Right cardiac atrium (tissue), 5 donors: ENCODE data around the gene STX8. TPM values are rescaled to one million over a fixed set of nuclear protein-coding genes. Genes with fewer than 3 reads are reported as not detected.

Source experiments
- ATAC-seq, 2 donors: fragments of 200-7000 bp; cut with Tn5 transposase; one replicate each; pipeline versions ENCODE4 v1.8.0 to v1.9.1; 2020; ENCODE audit warnings: moderate library complexity in 2 of 2, mild to moderate bottlenecking in 1 of 2
- DNase-seq, 3 donors: peaks; one replicate each; pipeline ENCODE4 v3.0.0-alpha.2; 2020
- H3K27ac ChIP-seq: one replicate; pipeline ENCODE4 v1.5.1; 2013; ENCODE audit warnings: mild to moderate bottlenecking, low read length, control low read depth, moderate library complexity
- H3K27me3 ChIP-seq: one replicate; pipeline ENCODE4 v1.6.1; 2013; ENCODE audit not compliant: control insufficient read depth, insufficient read depth
- H3K4me1 ChIP-seq: one replicate; pipeline ENCODE4 v1.6.1; 2013; ENCODE audit warnings: low read length; ENCODE audit not compliant: control insufficient read depth, insufficient read depth
- H3K4me3 ChIP-seq: one replicate; pipeline ENCODE4 v1.5.1; 2013; ENCODE audit warnings: low read length, control low read depth
- H3K9me3 ChIP-seq: one replicate; pipeline ENCODE4 v1.6.1; 2013; ENCODE audit warnings: low read length; ENCODE audit not compliant: control insufficient read depth
- WGBS: extraction: QIAGEN DNeasy Blood & Tissue Kit; methylation state at CpG from one replicate; pipeline ENCODE4 v1.1.7; 2013; 5-methylcytosine and 5-hydroxymethylcytosine counted together
- intact Hi-C, 4 donors: fragments of 100-400 bp; cut with DNase I; formaldehyde crosslinking; loops; one replicate each; pipeline versions ENCODE4 v1.11.0 to v1.14.0; 2022 to 2023
- polyA plus RNA-seq: library from polyadenylated mRNA; stranded (reverse); fragments of 200-250 nt; gene quantifications from one replicate; pipeline ENCODE4 v1.2.3, GENCODE V29; 2013
- total RNA-seq, 4 donors: library from RNA; stranded (reverse); fragmentation: NEBNext Ultra II Directional; extraction: Animal tissue kit (Norgen Biotek cat#: 25700); gene quantifications; one replicate each; pipeline ENCODE4 v1.2.1, GENCODE V29; 2021
- donor health status: healthy with polysubstance abuse.
- donor health status: DM: no; HTN: yes; CAD: no.
- donor health status: DM: no; HTN: no; CAD: no.
- donor health status: DM: no; HTN: yes; CAD: no; lungs with severe emphysema.
- donor health status: DM: yes; HTN: yes; CAD: no.

The STX8 gene
- total and polyA plus RNA-seq, 5 donors, result 54.4 to 68.3 (median 61.9) TPM

DNA sequence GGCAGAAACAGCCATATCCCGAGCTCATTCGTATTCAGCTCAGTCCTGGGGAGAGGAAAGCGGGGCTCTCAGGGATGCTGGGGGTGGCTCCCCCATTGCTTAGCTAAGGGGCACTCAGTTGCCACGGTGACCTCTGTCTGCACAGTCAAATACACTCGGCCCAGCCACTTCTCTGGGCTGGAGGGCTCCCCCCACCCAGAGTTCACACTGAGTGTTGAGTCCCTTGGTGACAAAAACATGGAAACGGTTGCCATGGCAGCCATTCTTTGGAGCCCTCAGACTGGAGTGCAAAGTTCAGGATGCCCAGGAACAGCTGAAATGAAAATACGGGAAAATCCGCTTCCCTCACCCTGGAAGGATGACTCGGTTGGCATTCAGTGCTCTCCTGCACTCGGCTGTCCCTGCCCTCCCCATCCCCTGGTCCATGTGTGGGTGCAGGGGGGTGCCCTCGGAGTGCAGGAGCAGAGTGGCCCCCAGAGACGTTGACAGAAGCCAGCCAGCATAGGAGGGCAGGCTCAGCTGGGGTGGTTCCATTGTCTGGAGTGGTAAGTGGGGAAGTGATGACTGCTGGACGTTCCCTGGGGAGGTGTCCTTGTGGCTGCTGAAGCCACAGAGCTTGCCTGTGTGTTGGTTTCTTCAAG is 337.8 kb downstream of the STX8 start:
- no peaks in the 10 kb centered on the region for H3K9me3 ChIP-seq
- intact Hi-C loops, result no loop called here
- no peak overlapping the region for H3K4me3 ChIP-seq
- WGBS, result 85% methylated on average over 13 of the region's 13 CpGs
- DNase-seq, result peak in 2 of 3 donors; percentile 58 to 60
- H3K27me3 ChIP-seq, result no peaks in the 10 kb centered on the region
- no peak for ATAC-seq
- H3K4me1 ChIP-seq, result peaks cover 15% of the 10 kb centered on the region
- no peak overlapping the region for H3K27ac ChIP-seq

DNA sequence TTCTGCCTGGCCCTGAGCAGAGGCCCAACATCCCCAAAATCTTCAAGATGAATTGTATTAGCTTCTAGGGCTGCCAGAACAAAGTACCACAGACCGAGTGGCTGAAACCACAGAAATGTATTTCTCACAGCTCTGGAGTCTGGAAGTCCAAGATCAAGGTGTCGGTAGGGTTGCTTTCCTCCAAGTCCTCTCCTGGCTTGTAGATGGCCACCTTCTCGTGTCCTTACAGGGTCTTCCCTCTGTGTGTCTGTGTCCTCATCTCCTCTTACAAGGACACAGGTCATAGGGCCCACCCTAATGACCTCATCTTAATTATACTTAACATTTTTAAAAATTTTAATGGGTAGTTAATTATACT is 338.6 kb downstream of the STX8 start:
- Histone ChIP-seq H3K27ac (no peak overlapping the region), H3K27me3 (no peaks in the 10 kb centered on the region), H3K4me1 (peaks cover 15% of the 10 kb centered on the region), H3K9me3 (no peaks in the 10 kb centered on the region), H3K4me3 (no peak overlapping the region)
- ATAC-seq (no peak), DNase-seq (no peak)
- 94% methylated on average over 3 of the region's 3 CpGs for WGBS
- intact Hi-C loops, result no loop called here

DNA sequence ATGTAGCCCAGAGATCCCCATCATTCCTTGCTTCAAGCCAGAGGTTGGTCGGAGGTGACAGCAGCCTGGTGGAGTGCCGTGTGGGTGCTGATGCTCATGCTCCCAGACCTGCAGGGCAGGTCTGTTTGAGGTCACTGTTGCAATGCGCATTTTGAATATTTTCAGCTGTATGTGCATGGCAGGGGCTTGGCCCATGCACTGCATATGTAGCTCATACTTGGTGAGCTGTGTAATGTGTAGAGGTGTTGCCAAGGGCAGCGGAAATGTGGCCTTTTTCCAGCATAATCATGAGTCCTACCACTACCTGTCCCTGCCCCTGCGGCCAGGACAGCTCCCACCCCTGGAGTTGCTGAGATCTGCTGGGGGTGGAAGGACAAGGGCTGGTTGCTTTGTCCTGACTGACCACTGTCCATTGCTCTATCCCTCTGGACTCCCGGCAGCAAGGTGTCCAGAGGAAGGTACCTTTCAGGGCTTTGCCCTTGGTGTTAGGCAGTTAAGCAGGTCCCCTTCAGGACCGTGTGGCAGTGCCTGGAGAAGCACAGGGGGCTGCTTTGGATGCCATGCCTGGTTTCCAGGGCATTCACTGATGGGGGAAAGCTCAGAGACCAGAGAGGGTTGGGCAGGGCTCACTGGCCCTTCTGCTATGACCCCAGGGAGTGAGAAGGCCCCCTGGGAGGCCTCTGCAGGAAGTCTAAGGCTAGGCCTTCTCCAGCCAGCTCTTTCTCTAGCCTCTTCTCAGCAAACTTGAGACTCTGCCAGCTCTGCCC is 339.2 kb downstream of the STX8 start:
- peak in 2 of 3 donors; percentile 28 to 35 for DNase-seq
- intact Hi-C loops, result no loop called here
- Histone ChIP-seq H3K27me3 (no peaks in the 10 kb centered on the region), H3K4me1 (peaks cover 13% of the 10 kb centered on the region), H3K4me3 (no peak overlapping the region), H3K27ac (no peak overlapping the region), H3K9me3 (no peaks in the 10 kb centered on the region)
- WGBS, result 74% methylated on average over 7 of the region's 7 CpGs
- no peak for ATAC-seq

DNA sequence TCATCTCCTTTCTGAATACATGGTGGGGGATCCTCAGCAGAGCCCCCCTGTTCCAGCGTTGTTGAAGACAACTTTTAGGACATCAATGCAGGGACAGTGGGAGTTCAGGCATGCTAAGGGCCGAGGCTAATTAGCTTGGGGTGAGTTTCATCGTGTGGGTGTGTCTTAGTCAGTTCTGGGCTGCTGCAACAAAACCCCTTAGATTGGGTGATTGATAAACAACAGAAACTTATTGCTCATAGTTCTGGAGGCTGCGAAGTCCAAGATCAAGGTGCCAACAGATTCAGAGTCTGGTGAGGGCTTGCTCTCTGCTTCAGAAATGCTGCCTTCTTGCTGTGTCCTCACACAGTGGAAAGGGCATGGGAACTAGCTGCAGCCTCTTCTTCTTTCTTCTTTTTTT is 340.3 kb downstream of the STX8 start:
- 84% methylated on average over 4 of the region's 4 CpGs for WGBS
- no peak overlapping the region for H3K4me3 ChIP-seq
- no peaks in the 10 kb centered on the region for H3K9me3 ChIP-seq
- ATAC-seq (no peak), DNase-seq (no peak)
- H3K27me3 ChIP-seq, result no peaks in the 10 kb centered on the region
- H3K27ac ChIP-seq, result no peak overlapping the region
- peaks cover 7% of the 10 kb centered on the region for H3K4me1 ChIP-seq
- intact Hi-C loops, result no loop called here

DNA sequence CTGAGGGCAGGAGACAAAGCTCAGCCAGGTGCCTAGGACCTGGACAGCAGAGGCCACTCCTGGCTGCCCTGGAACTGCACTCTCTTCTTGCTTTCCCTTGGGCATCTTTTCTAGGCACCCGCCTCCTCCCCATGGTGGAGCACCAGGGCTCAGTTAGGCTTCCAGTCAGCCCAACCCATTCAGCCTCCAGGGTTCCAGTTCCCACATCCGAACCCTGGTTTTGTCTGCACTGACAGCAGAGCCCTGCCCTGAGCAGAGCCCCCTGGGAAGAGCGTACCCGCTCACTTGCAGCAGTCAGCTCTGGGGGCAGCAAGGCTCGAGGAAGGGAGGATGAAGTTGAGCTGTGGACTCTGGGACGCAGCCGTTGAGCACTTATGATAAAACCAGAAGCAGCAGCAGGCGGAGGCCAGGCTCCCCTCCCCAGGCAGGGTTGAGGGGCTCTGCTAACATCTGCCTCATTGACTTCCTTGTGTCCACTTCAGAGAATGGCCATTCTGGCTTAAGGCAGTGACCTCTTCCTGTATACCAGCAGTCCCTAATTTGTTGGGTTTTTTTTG is 341.2 kb downstream of the STX8 start:
- DNase-seq (peak in 2 of 3 donors; percentile 13 to 28), ATAC-seq (no peak)
- H3K9me3 ChIP-seq, result no peaks in the 10 kb centered on the region
- no peaks in the 10 kb centered on the region for H3K27me3 ChIP-seq
- no peak overlapping the region for H3K4me3 ChIP-seq
- intact Hi-C loops, result no loop called here
- WGBS, result 71% methylated on average over 8 of the region's 8 CpGs
- H3K27ac ChIP-seq, result no peak overlapping the region
- peaks cover 7% of the 10 kb centered on the region for H3K4me1 ChIP-seq

DNA sequence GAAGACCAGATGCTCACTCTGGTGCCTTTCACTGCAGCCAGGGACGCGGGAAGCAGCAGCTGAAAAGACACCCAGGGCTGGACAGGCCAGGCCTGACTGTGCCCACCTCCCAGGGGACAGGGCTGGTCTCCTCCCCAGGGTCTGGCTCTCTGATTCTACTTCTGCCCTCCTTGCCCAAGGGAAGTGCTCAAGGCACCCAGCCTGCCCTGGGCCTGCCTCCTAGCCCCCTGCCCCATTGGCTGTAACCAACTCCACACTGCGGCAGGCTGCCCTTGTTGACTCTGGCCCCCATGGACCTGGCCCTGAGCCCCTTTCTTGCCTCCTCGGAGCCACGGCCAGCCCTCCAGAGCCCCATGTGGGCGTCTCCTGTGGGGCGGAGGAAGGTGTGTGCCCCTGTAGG is 341.9 kb downstream of the STX8 start:
- DNase-seq, result peak in 2 of 3 donors; percentile 13 to 51
- Histone ChIP-seq H3K9me3 (no peaks in the 10 kb centered on the region), H3K27ac (no peak overlapping the region), H3K27me3 (no peaks in the 10 kb centered on the region), H3K4me1 (no peaks in the 10 kb centered on the region), H3K4me3 (no peak overlapping the region)
- intact Hi-C loops, result no loop called here
- no peak for ATAC-seq
- WGBS, result 94% methylated on average over 7 of the region's 7 CpGs

DNA sequence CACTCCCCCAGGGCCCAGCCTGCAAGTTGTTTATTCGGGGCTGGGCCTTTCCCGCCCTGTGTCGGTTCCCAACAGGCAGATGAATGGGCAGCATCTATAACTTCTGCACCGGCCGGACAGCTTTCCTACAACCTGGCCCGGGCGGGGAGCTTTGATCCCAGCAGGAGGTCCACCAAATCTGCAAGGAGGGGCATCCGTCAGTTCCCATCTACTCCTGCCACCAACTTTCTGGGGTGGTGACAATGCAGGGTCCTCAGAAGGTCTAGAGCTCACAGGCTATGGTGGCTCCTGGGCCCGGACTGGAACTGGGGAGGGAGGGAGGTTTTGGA is 342.4 kb downstream of the STX8 start:
- intact Hi-C loops, result no loop called here
- DNase-seq (peak in 1 of 3 donors; percentile 24), ATAC-seq (no peak)
- Histone ChIP-seq H3K9me3 (no peaks in the 10 kb centered on the region), H3K27me3 (no peaks in the 10 kb centered on the region), H3K27ac (no peak overlapping the region), H3K4me3 (no peak overlapping the region), H3K4me1 (no peaks in the 10 kb centered on the region)
- 80% methylated on average over 9 of the region's 9 CpGs for WGBS

DNA sequence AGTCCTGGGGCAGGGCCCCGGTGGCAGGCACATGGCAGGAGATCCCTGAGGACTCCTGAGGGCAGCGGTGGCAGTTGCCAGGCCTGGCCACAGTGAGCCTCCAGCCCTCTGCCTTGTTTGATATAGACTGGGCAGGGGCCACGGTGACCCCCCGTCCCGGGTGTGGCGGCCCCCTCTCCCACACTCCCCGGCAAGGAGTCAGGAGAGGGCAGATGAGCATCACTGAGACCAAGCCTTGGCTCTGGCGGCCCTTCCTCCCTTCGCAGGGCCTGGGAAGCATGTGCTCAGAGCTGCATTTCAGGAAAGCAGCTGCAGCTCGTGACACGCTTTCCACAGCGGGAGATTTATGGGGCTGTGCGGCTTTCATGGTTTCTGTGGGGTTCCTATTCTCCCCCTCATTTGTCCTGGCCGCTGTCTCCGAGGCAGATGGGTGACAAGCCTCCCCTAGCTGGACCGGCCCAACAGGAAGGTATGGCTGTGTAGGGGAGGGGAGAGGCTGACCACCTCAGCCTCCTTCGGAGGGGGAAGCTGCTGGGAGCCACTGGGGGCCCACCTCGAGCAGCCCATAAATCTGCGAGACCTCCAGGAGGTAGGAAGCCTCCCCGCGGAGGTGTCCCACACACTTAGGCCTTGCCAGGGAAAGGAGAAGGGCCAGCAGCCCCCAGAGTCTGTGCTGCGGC is 342.9 kb downstream of the STX8 start:
- WGBS, result 70% methylated on average over 22 of the region's 22 CpGs
- no peak overlapping the region for H3K27ac ChIP-seq
- intact Hi-C loops, result no loop called here
- ATAC-seq (no peak), DNase-seq (peak in 2 of 3 donors; percentile 29 to 33)
- H3K9me3 ChIP-seq, result no peaks in the 10 kb centered on the region
- no peak overlapping the region for H3K4me3 ChIP-seq
- no peaks in the 10 kb centered on the region for H3K27me3 ChIP-seq
- no peaks in the 10 kb centered on the region for H3K4me1 ChIP-seq

DNA sequence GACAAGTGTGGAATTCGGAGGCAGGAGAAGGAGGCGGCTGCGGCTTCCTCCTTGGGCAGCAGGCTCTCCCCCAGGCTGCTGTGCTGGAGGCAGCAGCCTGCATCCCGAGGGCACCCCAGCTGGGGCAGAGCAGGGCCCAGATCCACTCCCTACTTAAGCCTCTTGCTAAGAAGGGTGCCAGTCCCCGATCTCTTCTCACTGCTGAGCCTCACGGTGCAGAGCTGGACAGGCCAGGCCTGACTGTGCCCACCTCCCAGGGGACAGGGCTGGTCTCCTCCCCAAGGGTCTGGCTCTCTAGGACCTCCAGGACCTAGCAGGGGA is 343.5 kb downstream of the STX8 start:
- intact Hi-C loops, result no loop called here
- H3K27ac ChIP-seq, result no peak overlapping the region
- no peaks in the 10 kb centered on the region for H3K27me3 ChIP-seq
- DNase-seq (no peak), ATAC-seq (no peak)
- WGBS, result 89% methylated on average over 6 of the region's 6 CpGs
- H3K9me3 ChIP-seq, result no peaks in the 10 kb centered on the region
- H3K4me3 ChIP-seq, result no peak overlapping the region
- no peaks in the 10 kb centered on the region for H3K4me1 ChIP-seq

DNA sequence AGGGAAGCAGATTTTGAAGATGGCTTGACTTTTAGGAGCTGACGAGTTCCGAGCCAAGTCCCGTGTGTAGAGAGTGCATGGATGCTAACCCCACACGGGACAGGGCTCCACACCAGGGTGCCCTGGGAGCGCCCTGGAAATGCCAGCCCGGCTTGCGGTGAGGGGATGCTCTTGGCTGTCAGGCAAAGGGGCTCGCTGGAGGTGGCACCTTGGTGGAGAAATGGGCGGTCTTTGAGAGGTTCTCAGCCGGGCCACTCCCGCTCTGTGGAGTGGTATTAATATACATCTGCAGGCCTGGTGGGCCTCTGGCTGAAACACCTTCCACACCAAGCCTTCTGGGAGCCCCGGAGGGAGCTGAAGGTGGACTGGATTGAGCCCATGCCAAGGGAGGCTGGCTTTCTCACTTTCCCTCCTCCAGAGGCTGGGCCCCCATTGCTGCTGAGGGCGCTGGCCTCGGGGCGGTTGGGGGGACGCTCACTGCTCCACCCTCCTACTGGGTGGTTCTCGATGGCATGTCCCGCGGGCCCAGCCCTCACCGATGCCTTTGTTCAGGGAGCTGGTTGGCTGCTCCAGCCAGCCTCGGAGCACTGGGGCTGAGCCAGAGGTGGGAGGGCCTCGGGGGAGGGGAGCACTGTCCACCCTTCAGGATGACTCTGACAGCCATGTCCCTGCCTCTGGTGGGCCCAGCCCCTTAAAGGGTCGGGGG is 344.0 kb downstream of the STX8 start:
- H3K4me1 ChIP-seq, result no peaks in the 10 kb centered on the region

DNA sequence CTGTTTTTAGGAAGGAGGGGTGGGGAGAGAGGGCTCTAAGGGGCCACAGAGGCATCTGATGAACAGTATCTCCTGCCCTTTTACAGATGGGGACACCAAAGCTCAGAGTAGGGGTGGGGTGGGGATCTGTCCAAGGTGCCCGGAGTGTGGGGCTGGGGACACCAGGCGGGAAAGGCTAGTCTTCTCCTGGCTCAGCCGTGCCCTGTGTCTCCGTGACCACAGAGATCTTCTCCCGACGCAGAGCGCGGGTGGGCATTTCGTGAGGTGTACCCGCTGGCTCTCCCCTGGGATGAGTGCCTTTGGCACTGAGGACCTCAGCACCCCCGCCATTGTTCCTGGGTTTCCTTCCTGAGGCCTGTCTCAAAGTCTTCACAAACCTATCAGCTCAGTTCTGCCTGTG is 344.8 kb downstream of the STX8 start:
- H3K4me1 ChIP-seq, result no peaks in the 10 kb centered on the region
- intact Hi-C loops, result no loop called here
- WGBS, result 84% methylated on average over 11 of the region's 11 CpGs
- no peak overlapping the region for H3K4me3 ChIP-seq
- no peak for ATAC-seq
- no peaks in the 10 kb centered on the region for H3K27me3 ChIP-seq
- H3K27ac ChIP-seq, result no peak overlapping the region
- H3K9me3 ChIP-seq, result no peaks in the 10 kb centered on the region
- DNase-seq, result peak in 2 of 3 donors; percentile 36 to 54

More for the DNA sequence above, 344.0 kb downstream of the STX8 start:
- WGBS, result 83% methylated on average over 23 of the region's 23 CpGs
- H3K27ac ChIP-seq, result no peak overlapping the region
- H3K4me3 ChIP-seq, result no peak overlapping the region
- ATAC-seq (no peak), DNase-seq (peak in 2 of 3 donors; percentile 52 to 65)
- no peaks in the 10 kb centered on the region for H3K9me3 ChIP-seq
- H3K27me3 ChIP-seq, result no peaks in the 10 kb centered on the region
- intact Hi-C loops, result no loop called here
